Fibroblast of lung (primary cell): ENCODE data around the gene HAVCR1. TPM values are rescaled to one million over a fixed set of nuclear protein-coding genes. Genes with fewer than 3 reads are reported as not detected.
"Not testable (repeated sequence)": the region's sequence is repeated elsewhere in the genome, so short reads cannot be mapped to it uniquely, and the experiment has no call there.

Source experiments
- DNase-seq, 2 donors: peaks; one replicate each; pipeline versions ENCODE4 v3.0.0 to v3.0.0-alpha.2; 2010; ENCODE audit warnings: low read depth in 2 of 2
- H2AFZ ChIP-seq: 2 replicates; pipeline ENCODE4 v1.5.1; 2012; ENCODE audit warnings: low read length, control low read depth, inconsistent platforms
- H3K27ac ChIP-seq: 2 replicates; pipeline ENCODE4 v1.5.1; 2011; ENCODE audit warnings: low read length, control low read depth; ENCODE audit not compliant: insufficient read depth
- H3K27me3 ChIP-seq: 2 replicates; pipeline ENCODE4 v1.5.1; 2011; ENCODE audit warnings: mild to moderate bottlenecking, low read length; ENCODE audit not compliant: control insufficient read depth, insufficient read depth
- H3K36me3 ChIP-seq: 2 replicates; pipeline ENCODE4 v1.5.1; 2011; ENCODE audit warnings: low read length; ENCODE audit not compliant: control insufficient read depth, insufficient read depth
- H3K4me1 ChIP-seq: 2 replicates; pipeline ENCODE4 v1.5.1; 2011; ENCODE audit warnings: low read length; ENCODE audit not compliant: control insufficient read depth, insufficient read depth; ENCODE audit errors: extremely low read depth
- H3K4me2 ChIP-seq: 2 replicates; pipeline ENCODE4 v1.5.1; 2011; ENCODE audit warnings: low read length, control low read depth; ENCODE audit not compliant: insufficient read depth; ENCODE audit errors: extremely low read depth
- H3K4me3 ChIP-seq, 4 experiments: fragments of 200-600 bp in 1 of 4; sonication (generic) in 1 of 4; replicated peaks in 1 of 4; 2 replicates each; pipeline ENCODE4 v1.5.1; 2011 to 2016; ENCODE audit warnings: low read length in 4 of 4, low read depth in 3 of 4, mild to moderate bottlenecking in 3 of 4, control low read depth in 2 of 4, inconsistent platforms in 1 of 4, mixed read lengths in 1 of 4; ENCODE audit not compliant: insufficient read depth in 1 of 4; ENCODE audit errors: control extremely low read depth in 1 of 4
- H3K79me2 ChIP-seq: 2 replicates; pipeline ENCODE4 v1.5.1; 2012; ENCODE audit warnings: mild to moderate bottlenecking, low read length, inconsistent platforms; ENCODE audit not compliant: control insufficient read depth, insufficient read depth
- H3K9ac ChIP-seq: 2 replicates; pipeline ENCODE4 v1.5.1; 2011; ENCODE audit warnings: mild to moderate bottlenecking, low read length, control low read depth; ENCODE audit not compliant: insufficient read depth
- H3K9me3 ChIP-seq: 2 replicates; pipeline ENCODE4 v1.5.1; 2012; ENCODE audit warnings: low read depth, low read length; ENCODE audit not compliant: control insufficient read depth, insufficient read depth
- H4K20me1 ChIP-seq: 2 replicates; pipeline ENCODE4 v1.5.1; 2011; ENCODE audit warnings: low read length; ENCODE audit not compliant: control insufficient read depth, insufficient read depth; ENCODE audit errors: extremely low read depth
- CTCF ChIP-seq, 2 donors: IDR thresholded peaks in 1 of 2; conservative IDR thresholded peaks in 1 of 2; 1 replicate in 1 of 2; 2 replicates in 1 of 2; pipeline ENCODE4 v1.5.1; 2011 to 2012; ENCODE audit warnings: low read length in 2 of 2, control low read depth in 1 of 2, inconsistent platforms in 1 of 2, low read depth in 1 of 2, mild to moderate bottlenecking in 1 of 2
- EZH2 ChIP-seq: IDR thresholded peaks from 2 replicates; pipeline ENCODE4 v1.5.1; 2012; ENCODE audit warnings: low read length, control low read depth, mild to moderate bottlenecking; ENCODE audit errors: missing control alignments
- polyA plus RNA-seq, 2 donors: library from polyadenylated mRNA; depleted of rRNA in 1 of 2; stranded (reverse) in 1 of 2; unstranded in 1 of 2; fragments of >200 nt; gene quantifications; 2 replicates each; pipeline ENCODE4 v1.2.1, GENCODE V29; 2011 to 2012; ENCODE audit warnings: missing spikeins in 1 of 2
- total RNA-seq: library from RNA; depleted of rRNA; stranded (reverse); fragments of >200 nt; gene quantifications from 2 replicates; pipeline ENCODE4 v1.2.1, GENCODE V29; 2014

HAVCR1 gene
- total and polyA plus RNA-seq, 2 donors (not counting 1 experiment from before 2014, with no cell fraction given): not detected

GRCh38 chr5:157045601-157046000 lies 13.3 kb downstream of the HAVCR1 start:
- Histone ChIP-seq H3K27me3 (no peaks in the 10 kb centered on the region), H3K4me2 (no peak overlapping the region), H3K36me3 (no peaks in the 10 kb centered on the region), H3K27ac (no peak overlapping the region), H3K4me3 (no peak overlapping the region), H2AFZ (no peak overlapping the region), H3K9ac (no peak overlapping the region), H4K20me1 (no peaks in the 10 kb centered on the region), H3K4me1 (no peaks in the 10 kb centered on the region), H3K9me3 (no peaks in the 10 kb centered on the region), H3K79me2 (no peaks in the 10 kb centered on the region)
- TF ChIP-seq CTCF (conservative IDR thresholded peaks at IDR 0.05 in 1 of 2, IDR thresholded peaks at IDR 0.05 in 1 of 2; ENCODE audit: low read depth in 1 of 2, low read length in 2 of 2) (no peak), EZH2 (no peak)
- DNase-seq: no peak

GRCh38 chr5:157038568-157039187 lies 20.2 kb downstream of the HAVCR1 start:
- Histone ChIP-seq H3K9ac (no peak overlapping the region), H4K20me1 (no peaks in the 10 kb centered on the region), H3K4me3 (no peak overlapping the region), H3K4me1 (no peaks in the 10 kb centered on the region), H3K79me2 (no peaks in the 10 kb centered on the region), H2AFZ (no peak overlapping the region), H3K27ac (no peak overlapping the region), H3K4me2 (no peak overlapping the region), H3K27me3 (no peaks in the 10 kb centered on the region), H3K36me3 (no peaks in the 10 kb centered on the region), H3K9me3 (no peaks in the 10 kb centered on the region)
- no peak for TF ChIP-seq CTCF (conservative IDR thresholded peaks at IDR 0.05 in 1 of 2, IDR thresholded peaks at IDR 0.05 in 1 of 2; ENCODE audit: low read depth in 1 of 2, low read length in 2 of 2)
- no peak for TF ChIP-seq EZH2
- no peak for DNase-seq

GRCh38 chr5:157034106-157035072 lies 24.5 kb downstream of the HAVCR1 start:
- not testable (repeated sequence) for H2AFZ ChIP-seq, H3K36me3 ChIP-seq, H4K20me1 ChIP-seq, H3K79me2 ChIP-seq, DNase-seq, H3K4me1 ChIP-seq, H3K9me3 ChIP-seq, H3K27me3 ChIP-seq, H3K27ac ChIP-seq, H3K4me2 ChIP-seq, H3K9ac ChIP-seq, H3K4me3 ChIP-seq
